T-helper 22 cell (primary cell): ENCODE results near the gene FNIP2.
"Not testable (repeated sequence)": the region's sequence is repeated elsewhere in the genome, so short reads cannot be mapped to it uniquely, and the experiment has no call there.

Source experiments
- DNase-seq: peaks from one replicate; pipeline ENCODE4 v3.0.0-alpha.2; 2020; ENCODE audit warnings: low read depth

The FNIP2 gene

DNA sequence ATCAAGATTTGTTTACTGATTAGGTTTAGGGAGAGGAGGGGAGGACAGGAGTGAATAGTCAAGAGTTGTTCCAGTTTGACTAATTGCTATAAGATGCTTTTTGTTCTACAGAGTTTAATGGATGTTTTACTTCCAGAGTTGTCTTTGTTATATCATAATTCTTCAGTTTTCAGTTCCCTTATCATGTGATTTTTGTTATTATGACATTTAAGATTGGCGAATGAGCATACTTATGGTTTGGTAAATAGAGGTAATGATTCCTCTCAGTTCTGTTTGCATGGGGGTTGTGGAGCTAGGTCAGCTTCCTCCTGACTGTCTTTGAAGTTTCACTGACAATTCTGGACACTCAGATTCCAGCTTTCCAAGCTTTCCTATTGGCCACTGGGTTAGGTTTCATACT is 24.6 kb downstream of the FNIP2 start:
- not testable (repeated sequence) for DNase-seq

DNA sequence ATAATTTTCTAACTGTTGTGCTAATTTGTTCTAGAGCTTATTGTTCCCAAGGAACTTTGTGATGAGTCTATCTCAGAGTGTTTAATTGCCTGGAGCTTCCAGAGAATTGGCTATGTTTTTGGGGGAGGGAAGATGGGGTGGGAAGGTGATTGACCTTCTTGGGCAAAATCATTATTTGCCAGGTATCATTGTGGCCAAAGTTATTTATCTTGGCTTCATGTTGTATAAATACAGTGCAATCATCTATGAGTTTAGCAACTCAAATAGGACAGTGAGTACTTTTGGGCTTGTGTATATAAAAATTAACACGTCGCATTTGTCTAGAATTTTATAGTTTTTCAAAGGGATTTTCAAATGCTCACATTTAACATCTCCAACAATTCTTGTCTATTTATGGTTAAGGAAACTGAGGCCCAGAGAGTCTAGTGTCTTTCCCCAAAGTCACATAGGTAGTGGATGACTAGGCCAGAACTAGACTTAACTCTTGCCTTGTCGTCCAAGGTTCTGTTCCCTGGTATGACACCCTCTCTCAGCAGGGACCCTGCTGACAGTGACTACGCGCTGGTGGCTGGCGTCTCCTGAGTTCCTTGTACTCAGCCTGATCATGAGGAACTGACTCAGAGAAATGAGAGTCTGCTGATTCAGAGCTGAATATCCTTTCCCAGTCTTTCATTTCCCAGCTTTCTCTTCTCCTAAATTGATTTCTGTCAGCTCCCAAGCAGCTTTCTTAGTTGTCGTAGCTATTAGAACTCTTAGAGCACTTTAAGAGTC is 27.7 kb downstream of the FNIP2 start:
- no peak for DNase-seq

DNA sequence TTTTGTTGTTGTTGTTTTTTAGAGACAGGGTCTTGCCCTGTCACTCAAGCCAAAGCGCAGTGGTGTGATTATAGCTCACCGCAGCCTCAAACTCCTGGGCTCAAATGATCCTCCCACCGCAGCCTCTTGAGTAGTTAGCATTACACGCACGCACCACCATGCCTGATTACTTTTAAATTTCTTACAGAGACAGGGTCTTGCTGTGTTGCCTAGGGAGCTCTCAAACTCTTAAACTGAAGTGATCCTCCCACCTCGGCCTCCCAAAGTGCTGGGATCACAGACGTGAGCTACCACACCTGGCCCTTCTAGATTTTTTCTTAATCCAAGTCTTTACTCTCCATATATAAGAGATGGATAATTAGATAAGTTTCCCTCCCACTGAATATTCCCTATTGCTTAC is 29.2 kb downstream of the FNIP2 start:
- DNase-seq = no peak

DNA sequence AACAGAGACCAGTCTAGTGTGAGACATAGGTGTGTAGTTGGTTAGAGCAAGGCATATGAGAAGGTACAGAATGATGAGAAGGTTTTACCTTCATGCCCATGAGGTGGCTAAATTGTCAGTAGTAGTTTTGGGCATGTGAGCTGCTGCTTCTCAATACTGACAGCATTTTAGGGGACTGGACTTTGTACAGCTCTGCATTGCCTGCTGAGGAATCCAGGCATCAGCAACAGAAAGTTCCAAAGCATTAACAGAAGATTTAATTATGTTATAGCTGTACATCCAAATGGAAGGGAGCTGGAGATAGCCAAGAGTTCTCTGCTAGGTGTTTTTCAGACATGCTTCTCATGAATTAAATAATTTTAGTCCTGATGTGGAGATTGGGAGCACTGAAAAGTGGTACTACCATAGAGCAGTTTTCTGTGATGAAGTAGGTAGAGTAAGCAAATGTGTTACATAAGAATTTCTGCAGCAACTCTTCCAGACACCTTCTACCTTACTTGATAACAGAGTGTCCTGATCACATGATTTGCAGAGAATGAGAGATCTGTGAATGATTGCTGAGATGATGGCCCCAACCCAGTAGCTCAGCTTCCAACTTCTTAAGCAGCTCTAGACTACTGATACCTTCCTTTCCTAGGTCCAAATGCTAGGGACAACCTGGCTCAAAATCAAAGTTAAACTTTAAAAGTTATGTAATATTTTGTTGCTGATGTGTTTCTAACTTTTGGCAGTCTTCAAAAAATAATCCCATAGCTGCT is 30.4 kb downstream of the FNIP2 start:
- DNase-seq = no peak

DNA sequence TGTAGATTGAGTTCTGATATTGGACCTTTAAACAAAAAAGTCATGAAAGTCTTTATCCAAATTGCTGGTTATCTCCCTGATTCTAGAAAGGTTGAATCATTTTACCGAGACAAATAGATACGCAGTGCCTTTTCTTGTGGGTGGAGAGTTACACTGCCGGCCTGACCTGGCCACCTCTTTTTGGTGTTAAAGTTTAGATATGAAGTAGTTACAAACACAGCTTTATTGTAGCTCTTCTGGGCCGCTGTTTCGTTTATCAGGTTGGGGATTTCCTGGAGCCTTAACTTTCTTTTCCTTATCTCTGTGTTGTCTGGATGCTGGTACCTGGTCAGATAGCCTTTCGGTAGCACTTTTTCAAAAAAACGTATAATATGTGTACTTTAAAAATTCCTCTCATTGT is 31.0 kb downstream of the FNIP2 start:
- DNase-seq = no peak

DNA sequence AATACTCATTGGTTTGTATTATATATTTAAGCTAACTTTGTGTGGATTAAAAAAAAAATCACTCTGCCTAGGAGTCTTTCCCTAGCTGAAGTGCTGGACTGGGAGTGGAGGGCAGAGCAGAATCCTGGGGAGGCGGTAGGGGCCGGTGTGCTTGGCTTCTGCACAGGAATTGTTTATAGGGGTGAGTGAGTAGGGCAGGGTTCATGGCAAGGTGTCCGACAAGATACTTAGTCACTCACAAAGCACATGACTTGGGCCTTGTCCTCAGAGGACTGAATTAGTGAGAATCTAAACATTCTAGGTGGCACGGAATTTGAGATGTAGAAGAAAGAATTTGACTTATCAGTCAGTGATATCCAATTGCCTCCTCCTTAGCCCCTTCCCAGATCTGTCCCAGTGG is 32.2 kb downstream of the FNIP2 start:
- no peak for DNase-seq

DNA sequence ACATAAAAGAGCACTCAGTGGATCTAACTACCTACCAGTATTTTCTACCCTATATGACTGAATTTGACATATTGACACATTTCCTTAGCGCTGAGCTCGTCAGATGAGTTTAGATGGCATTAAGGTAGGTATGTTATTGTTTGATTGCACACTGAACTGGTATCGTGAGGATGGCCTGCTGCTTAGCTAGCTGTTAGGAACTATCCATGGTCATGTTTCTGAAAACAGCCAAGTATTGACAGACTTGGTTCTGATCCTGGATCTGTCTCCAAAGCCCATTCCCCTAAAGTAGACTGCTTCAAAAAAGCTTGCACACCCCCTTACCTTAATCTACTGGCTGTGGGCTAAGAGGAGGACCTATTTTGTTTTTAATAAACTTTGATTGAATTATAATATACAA is 32.9 kb downstream of the FNIP2 start:
- DNase-seq = no peak

DNA sequence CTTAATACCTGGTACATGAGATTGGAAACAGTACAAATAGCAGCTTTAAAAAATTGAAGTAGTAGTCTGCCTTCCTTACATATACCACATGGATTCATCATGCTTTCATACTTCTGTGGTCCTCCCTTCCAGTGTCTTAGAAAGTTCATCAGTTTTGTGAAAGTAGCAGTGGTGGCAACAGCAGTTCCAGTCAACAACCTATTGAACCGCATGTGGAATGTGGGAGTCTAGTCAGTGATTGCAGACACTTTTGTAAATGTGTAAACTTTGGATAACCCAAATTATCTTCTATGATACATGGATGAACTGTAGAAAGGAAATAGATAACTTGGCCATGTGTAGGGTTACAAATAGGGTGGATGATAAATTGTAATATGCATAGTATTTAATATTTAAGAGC is 34.1 kb downstream of the FNIP2 start:
- DNase-seq = no peak

DNA sequence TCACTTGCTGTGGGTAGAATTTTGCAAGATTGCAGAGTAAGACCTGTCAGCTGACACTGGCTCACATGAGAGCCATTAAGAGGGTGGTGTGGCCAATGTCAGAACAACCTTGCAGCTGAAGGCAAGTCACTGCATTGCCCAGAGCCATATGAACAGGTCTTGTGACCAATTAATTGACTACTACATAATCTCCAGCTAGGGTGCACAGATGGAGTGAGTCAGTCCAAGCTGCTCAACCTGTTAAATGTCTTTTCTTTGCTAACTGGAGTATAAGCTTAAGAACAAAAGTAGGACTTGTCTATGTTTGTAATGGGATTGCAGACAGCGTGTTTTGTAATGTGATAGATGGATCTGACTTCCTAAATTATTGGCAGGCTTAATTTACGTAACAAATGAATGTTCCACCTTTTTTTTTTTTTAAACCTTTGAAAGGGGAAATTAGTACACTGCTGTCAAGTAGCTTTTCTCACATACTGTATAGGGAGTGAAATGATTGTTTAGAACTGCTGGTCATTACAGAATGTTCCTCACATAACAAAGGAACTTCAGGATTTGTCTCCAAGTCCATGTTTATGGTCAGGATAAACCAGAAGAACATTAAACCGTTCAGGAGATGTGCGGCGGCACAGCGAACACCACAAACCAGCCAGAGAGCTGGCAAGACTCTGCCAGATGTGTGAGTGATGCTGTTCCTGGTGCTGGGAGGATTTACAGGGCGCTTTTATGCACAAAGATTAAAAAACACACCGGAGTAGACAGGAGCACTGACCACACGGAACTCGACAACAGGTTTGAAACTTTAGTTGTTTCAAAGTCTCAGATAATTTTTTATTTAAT is 37.0 kb downstream of the FNIP2 start:
- DNase-seq = no peak

DNA sequence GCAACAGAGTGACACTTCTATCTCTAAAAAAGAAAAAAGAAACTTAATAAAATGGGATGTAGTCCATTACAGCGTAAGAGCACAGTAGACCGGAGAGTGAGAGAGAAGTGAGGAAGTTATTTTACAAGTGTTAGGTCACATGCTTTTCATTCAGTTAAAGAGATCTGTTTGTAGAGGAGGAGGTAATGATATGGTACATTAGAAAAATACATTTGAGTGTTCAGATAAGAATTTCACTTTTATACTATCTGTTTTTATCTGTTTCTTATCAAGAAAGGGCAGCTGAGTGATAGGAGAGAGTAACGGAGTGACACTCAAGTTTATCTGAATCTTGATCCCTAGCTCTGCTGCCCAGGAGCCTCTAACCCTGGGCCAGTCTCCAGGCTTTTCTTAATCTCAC is 38.9 kb downstream of the FNIP2 start:
- DNase-seq = no peak

DNA sequence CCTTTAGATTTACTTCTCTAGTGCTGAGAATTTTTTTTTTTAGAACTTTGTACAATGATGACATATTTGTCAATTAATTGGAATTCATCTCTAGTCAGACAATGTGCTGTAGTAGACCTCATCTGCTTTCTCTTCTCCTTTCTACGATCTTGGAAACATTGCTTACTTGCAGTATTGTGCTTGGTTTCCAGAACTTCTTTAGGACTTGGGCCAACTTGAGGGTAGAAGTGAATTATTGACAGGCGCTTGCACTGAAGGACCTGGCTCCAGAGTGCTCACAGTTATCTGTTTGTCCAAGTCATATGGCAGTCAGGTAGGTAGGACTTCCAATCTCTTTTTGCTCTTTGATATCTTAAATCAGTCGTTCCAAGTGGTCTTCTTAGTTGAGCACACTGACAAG is 39.6 kb downstream of the FNIP2 start:
- DNase-seq = no peak

DNA sequence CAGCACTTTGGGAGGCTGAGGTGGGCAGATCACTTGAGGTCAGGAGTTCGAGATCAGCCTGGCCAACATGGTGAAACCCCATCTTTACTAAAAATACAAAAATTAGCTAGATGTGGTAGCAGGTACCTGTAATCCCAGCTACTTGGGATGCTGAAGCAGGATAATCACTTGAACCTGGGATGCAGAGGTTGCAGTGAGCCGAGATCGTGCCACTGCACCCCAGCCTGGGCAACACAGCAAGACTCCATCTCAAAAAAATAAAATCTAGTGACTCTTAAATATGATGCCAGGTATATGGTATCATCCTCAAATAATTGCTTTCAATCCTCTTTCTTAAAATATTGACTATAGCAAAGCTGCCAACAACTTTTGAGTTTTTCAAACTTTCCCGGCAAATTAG is 40.4 kb downstream of the FNIP2 start:
- not testable (repeated sequence) for DNase-seq

DNA sequence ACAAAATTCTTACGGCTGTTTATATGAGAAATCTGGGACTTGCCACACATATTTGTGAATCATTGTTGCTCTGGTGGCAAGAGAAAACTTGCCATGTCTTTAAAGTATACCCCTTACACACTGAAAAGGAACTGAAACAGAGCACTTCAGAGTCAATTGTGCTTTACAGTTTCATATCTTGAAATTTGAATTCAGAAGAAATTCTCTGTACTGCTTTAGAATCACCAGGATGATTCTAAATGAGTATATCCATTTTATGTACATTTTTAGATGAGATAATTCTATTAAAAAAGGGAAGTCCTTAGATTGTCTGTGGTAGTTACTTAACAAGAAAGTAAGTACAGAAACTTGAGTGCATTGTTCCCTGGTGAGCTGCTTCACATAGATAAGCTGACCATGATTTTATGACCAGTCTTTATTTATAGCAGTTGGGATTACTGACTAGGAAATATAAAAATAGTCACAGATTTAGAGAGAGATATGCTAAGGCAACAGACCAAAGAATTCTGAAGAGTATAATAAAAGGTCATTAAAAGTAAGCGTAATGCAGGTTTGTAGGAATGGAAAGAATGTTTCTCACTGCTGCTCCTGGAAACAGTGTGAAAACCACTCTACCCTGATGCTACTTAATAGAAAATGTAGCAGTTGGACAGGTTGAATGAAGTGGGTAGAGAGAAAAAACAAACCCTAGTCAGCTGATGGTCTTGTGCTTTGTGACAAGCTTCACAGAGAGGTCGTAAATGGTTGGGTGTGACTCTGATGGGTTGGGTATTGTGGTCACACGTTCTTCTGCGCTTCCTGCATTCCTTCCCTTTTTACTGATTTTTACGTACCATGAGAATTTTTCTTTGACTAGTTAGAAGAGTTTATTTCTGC is 41.0 kb downstream of the FNIP2 start:
- DNase-seq = no peak

DNA sequence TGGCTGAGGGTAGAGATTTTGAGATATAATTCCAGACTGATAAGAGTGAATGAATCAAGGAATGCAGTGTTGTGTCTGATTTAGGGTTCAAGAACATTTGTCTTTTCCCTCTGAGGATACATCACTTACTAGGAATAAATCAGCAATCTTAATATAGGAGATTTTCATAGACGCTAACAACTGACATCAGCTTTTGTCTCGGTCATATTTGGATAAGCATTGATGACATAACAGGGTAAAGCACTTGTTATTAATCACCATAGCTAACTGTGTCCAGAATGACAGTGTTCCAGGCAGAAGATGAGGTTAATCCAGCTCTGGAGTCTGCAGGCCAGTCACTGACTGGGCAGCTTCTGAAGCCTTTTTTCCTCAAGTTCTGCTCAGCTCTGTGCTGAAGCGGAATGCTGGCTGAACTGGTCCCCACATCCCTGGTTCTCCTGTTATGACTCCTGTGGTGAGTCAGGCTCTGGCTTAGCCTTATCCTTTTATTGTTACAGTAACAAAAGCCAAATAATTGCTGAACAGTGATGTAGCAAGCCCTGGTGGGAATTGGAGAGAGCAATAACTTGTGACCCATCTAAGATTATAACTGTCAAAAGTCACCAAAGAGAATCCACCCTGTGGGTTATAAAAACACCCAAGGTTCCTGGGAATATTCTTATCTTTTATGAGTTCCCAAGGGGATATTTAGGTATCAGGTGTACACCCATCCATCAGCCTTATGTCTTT is 41.8 kb downstream of the FNIP2 start:
- DNase-seq = no peak

DNA sequence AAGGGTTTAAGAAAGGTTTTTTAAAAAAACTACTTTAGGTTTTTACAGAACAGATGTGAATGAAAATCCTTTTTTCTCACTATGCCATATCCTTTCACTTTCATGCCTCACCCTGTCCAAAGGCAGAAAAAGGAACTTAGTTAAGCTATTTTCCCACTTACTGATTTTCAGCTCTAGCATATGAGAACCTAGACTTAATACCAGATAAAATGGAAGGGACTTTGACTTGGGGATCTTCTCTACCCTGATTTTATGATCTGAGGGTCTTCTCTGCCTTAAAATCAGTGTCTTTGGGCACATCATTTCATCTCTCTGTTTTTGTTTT is 42.4 kb downstream of the FNIP2 start:
- no peak for DNase-seq

DNA sequence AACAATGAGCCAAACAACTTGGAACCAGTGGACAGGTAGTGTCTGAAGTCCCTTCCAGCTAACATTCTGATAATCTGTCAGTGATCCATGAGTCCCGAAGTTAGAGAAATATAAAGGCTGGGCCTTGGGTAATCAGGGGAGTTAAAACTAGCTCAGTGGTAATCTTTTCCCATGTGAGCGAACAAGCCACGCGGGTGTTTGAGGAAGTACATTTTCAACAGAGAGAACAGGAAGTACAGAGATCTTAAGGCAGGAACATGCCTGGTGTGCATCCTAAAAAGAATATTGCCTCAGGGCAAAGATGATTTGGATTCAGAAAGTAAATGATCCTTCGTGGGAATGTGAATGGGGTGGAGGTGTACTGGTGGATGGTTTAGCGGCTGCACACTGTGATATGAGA is 42.9 kb downstream of the FNIP2 start:
- no peak for DNase-seq

DNA sequence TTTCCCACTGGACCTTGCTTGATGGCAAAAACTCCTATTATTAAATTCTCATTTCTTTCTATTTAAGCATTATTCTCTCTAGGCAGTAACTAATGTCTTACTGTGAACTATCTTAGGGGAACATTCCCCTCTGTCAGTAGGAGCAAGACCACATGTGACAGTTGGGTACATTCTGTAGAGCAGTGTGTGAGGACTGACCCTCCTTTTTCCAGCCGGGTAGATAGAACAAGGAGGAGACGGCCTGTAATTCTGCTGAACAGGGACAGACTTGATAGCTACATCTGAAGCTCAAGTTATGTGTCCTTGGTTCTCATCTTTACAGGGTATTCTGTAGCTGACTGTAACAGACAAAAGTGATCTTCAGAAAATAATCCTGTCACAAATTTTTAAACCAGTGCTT is 43.3 kb downstream of the FNIP2 start:
- DNase-seq = no peak

DNA sequence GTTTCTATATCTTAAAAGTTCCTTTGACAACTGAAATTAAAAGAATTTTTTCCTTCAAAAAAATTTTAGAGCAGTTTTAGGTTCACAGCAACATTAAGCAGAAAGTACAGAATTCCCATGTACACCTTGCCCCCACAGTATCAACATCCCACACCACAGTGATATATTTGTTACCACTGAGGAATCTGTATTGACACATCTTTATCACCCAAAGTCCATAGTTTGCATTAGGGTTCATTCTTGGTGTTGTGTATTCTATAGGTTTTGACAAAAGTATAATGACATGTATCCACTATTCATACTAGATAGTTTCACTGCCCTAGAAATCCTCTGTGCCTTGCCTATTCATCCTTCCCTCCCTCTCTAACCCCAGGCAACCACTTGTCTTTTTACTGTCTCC is 43.7 kb downstream of the FNIP2 start:
- no peak for DNase-seq

DNA sequence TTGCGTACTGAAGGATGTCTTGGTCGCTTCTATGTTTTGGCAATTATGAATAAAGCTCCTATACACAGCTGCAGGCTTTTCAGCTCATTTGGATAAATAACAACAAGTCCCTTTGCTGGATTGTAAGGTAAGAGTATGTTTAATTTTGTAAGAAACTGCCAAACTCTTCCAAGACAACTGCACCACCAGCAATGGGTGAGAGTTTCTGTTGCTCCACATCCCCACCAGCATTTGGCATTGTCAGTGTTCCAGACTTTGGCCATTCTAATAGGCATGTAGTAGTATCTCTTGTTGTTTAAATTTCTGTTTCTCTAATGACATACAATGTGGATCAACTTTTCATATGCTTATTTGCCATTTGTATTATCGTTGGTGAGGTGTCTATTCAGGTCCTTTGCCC is 44.3 kb downstream of the FNIP2 start:
- DNase-seq = no peak

DNA sequence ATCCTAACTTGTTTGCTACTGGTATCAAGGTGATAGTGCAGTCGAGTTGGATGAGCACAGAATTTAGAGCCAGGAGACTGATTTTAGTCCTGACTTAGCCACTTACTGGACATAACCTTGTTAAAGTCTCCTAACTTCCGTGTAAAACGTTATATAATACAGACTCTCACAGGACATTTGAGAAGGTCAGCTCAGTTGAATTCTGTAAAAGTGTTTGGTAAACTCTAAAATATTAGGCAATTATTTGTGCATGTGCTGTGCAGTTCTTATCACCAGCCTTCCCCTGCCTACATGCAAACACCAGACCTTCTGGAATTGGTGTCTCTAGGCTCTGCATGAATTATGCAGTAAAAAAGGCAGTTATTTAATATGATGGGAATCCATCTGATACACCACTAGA is 45.4 kb downstream of the FNIP2 start:
- no peak for DNase-seq

DNA sequence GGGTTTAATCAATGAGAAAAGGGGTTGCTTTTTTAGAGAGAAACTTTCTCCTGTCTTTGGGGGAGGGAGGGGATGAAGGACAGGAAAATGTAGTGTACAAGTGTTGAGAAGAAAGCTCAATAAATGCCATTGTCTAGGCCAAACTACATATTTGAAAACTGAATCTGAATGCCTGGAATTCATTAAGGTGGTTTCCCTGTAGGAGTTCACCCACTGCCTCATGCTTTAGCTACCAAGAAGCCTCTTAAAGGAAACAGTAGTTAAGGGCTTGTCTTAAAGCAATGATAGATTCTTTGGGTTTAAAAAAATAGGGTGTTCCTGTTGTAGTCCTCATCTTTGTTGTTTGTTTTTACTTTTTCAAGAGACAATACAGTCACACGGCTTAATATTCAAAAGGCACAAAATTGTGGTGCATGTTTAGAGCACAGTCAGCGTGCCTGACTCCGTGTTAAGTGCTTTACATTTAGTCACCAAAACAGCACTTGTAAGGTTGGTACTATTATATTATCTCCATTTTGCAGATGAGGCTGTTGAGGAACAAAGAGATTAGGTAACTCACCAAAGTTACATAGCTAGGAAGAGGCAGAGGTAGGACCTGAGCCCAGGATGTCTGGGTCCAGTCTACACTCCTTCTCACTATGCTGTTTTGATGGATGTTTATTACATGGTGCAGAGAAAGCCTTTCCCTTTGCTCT is 46.0 kb downstream of the FNIP2 start:
- no peak for DNase-seq
